Prostate gland (tissue), 2 donors: ENCODE results near the gene DDIT3. TPM values are rescaled to one million over a fixed set of nuclear protein-coding genes. Genes with fewer than 3 reads are reported as not detected.

Experiments
- DNase-seq: peaks from one replicate; pipeline ENCODE4 v3.0.0-alpha.2; 2019; ENCODE audit warnings: low spot score
- H3K27ac ChIP-seq, 2 donors: fragments of 200-600 bp; sonication (generic); 2 replicates each; pipeline ENCODE4 v1.5.1; 2017 to 2019
- H3K27me3 ChIP-seq: fragments of 200-600 bp; sonication (generic); replicated peaks from 2 replicates; pipeline ENCODE4 v1.5.1; 2019; ENCODE audit not compliant: insufficient read depth
- H3K36me3 ChIP-seq, 2 donors: fragments of 200-600 bp; sonication (generic); 1 replicate in 1 of 2; 2 replicates in 1 of 2; pipeline versions ENCODE4 v1.5.1 to v1.8.1; 2017 to 2019
- H3K4me1 ChIP-seq: fragments of 200-600 bp; sonication (generic); replicated peaks from 2 replicates; pipeline ENCODE4 v1.5.1; 2019
- H3K4me3 ChIP-seq, 2 donors: fragments of 200-600 bp; sonication (generic); 2 replicates each; pipeline ENCODE4 v1.5.1; 2017 to 2019
- H3K9me3 ChIP-seq: fragments of 200-600 bp; sonication (generic); 2 replicates; pipeline ENCODE4 v1.5.1; 2017
- POLR2A ChIP-seq: fragments of 450-650 bp; IDR thresholded peaks from one replicate; pipeline ENCODE4 v1.6.1; 2016; ENCODE audit warnings: antibody characterized with exemption, mild to moderate bottlenecking
- POLR2AphosphoS5 ChIP-seq: sonication (generic); formaldehyde crosslinking; IDR thresholded peaks from one replicate; pipeline ENCODE4 v1.6.1; 2017; ENCODE audit warnings: antibody characterized with exemption
- WGBS: methylation state at CpG from one replicate; pipeline ENCODE4 v1.1.5; 2018; 5-methylcytosine and 5-hydroxymethylcytosine counted together
- intact Hi-C: fragments of 100-400 bp; cut with DNase I; formaldehyde crosslinking; loops from one replicate; pipeline ENCODE4 v1.14.2; 2022
- total RNA-seq, 2 donors: library from RNA; depleted of rRNA; stranded (reverse); fragments of >200 nt; gene quantifications; one replicate each; pipeline ENCODE4 v1.1.0, GENCODE V29; 2016
- TF ChIP-seq, protein P1 (sequence below), 4 experiments: fragments of 200-600 bp in 2 of 4; fragments of 450-650 bp in 2 of 4; sonication (generic) in 2 of 4; IDR thresholded peaks; 1 replicate in 3 of 4; 2 replicates in 1 of 4; pipeline ENCODE4 v1.5.1; 2016 to 2019; ENCODE audit warnings: antibody characterized with exemption in 4 of 4, mild to moderate bottlenecking in 2 of 4, moderate library complexity in 2 of 4

The DDIT3 gene
- total RNA-seq, 2 donors from 2014 or later: 39.0 to 51.8 TPM

DNA sequence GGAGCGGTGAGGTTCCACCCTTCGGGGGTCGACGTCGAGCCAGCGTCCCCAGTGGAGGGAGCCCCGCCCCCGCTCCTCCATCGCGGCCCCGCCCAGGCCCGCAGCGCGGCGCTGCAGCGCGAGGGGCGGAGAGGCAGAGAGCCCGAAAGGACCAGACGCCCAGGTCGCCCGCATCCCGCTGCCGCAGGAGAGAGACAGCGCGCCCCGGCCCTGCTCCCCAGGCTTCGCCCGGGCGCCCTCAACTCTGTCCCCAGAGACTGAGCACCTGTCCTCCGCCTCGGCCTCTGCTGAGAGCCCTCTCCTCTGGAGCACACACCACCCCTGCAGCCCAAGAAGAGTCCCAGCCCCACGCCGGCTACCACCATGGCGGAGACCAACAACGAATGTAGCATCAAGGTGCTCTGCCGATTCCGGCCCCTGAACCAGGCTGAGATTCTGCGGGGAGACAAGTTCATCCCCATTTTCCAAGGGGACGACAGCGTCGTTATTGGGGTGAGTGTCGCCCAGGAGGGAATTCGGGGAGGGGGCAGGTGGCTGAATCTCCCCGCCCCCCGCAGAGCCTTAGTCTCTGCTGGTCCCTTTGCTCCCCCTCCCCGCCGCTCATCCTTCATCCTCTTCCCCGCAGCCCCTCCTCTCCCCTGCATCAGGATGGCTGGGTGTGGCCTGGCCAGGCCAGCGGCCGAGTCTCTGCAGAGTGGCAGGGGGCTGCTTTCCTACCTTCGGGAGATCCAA is 29.8 kb upstream of the DDIT3 start, which contains the start of gene KIF5A:
Gene KIF5A, plus strand, starts transcription at position 136 of the 732 bp plus-strand sequence. Its CDS starts 228 bp downstream, at position 364.
- TF ChIP-seq POLR2A (no peak), POLR2AphosphoS5 (no peak)
- TF ChIP-seq, protein P1, sequence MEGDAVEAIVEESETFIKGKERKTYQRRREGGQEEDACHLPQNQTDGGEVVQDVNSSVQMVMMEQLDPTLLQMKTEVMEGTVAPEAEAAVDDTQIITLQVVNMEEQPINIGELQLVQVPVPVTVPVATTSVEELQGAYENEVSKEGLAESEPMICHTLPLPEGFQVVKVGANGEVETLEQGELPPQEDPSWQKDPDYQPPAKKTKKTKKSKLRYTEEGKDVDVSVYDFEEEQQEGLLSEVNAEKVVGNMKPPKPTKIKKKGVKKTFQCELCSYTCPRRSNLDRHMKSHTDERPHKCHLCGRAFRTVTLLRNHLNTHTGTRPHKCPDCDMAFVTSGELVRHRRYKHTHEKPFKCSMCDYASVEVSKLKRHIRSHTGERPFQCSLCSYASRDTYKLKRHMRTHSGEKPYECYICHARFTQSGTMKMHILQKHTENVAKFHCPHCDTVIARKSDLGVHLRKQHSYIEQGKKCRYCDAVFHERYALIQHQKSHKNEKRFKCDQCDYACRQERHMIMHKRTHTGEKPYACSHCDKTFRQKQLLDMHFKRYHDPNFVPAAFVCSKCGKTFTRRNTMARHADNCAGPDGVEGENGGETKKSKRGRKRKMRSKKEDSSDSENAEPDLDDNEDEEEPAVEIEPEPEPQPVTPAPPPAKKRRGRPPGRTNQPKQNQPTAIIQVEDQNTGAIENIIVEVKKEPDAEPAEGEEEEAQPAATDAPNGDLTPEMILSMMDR (IDR thresholded peaks at IDR 0.05): no peak
- Histone ChIP-seq H3K36me3 (no peaks in the 10 kb centered on the region), H3K4me1 (peaks cover 7% of the 10 kb centered on the region), H3K27ac (no peak within 1 kb of the TSS), H3K27me3 (peaks cover 13% of the 10 kb centered on the region), H3K4me3 (peak within 1 kb of the TSS; percentile 15 to 27), H3K9me3 (no peaks in the 10 kb centered on the region)
- 4% methylated on average over 52 of the region's 52 CpGs for WGBS
- intact Hi-C loops: no loop called here
- DNase-seq: no peak

DNA sequence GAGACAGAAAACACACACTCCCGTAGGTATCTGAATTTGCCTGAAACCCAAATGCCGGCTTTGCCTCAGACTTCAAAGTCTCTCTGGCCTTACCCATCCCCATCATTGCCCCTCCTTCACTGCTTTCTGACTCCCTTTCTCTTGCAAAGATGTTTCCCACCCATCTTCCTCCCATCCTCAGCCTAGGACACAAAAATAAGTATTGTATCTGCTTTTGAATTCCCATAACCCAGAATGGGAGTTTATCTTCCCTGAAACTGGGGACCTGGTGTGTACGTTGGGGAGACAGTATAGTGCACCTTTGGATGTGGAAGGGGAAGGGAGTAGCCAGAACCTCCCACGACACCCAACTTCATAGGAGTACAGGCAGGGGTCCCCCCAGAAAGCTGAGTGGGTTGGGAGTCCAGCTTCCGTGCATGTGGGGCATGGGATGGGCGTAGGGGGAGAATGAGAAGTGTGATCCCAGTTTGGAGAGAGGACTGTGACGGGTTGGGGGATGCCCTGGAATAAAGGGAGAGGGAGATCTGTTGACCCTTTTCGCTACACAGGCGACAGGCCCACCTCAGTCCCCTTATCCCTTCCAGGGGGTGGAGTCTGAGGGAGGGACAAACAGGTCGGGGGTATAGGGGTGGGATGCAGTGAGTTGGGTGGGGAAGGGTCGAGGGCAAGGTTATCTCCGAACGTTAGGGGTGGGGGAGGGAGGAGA is 29.0 kb upstream of the DDIT3 start:
- peak overlapping the region; percentile 15 to 27 for H3K4me3 ChIP-seq
- no peak for TF ChIP-seq POLR2AphosphoS5
- TF ChIP-seq POLR2A: no peak
- TF ChIP-seq, protein P1 (IDR thresholded peaks at IDR 0.05): no peak
- intact Hi-C loops: no loop called here
- 33% methylated on average over 13 of the region's 13 CpGs for WGBS
- peaks cover 7% of the 10 kb centered on the region for H3K4me1 ChIP-seq
- H3K36me3 ChIP-seq: no peaks in the 10 kb centered on the region
- H3K27ac ChIP-seq: no peak overlapping the region
- peaks cover 13% of the 10 kb centered on the region for H3K27me3 ChIP-seq
- H3K9me3 ChIP-seq: no peaks in the 10 kb centered on the region
- DNase-seq: no peak

DNA sequence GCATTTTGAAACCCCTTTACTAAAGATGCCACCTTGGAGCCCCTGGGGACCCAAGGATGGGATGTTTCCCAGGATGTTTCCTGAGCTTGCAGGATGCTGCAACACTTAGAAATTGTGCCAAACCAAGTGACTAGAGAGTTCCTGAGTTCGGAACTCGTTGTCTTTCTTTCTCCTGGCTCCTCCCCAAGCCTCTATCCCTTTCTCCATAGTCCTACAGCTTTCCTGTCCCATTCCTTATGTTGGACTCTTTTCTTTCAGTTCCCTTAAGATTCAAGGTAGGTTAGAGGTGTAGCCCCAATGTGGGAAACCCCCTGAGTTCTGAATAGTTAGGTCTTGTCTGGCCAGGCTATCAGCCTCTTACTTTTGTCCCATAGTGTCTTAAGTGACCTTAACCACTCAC is 28.2 kb upstream of the DDIT3 start:
- Histone ChIP-seq H3K4me3 (no peak overlapping the region), H3K27me3 (peaks cover 13% of the 10 kb centered on the region), H3K27ac (no peak overlapping the region), H3K36me3 (no peaks in the 10 kb centered on the region), H3K4me1 (peaks cover 7% of the 10 kb centered on the region), H3K9me3 (no peaks in the 10 kb centered on the region)
- 27% methylated on average over 2 of the region's 2 CpGs for WGBS
- intact Hi-C loops: no loop called here
- DNase-seq: no peak
- TF ChIP-seq POLR2A: no peak
- TF ChIP-seq, protein P1 (IDR thresholded peaks at IDR 0.05): no peak
- no peak for TF ChIP-seq POLR2AphosphoS5

DNA sequence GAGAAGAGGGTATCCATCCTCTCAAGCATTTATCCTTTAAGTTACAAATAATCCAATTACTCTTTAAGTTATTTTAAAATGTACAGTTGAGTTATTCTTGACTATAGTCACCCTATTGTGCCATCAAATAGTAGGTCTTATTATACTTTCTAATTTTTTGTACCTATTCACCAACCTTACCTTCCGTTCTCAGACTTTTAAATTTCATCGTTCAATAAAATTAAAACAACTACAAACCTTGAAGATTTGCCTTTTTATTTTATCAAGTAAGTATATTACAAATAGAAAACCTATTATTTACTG is 27.6 kb upstream of the DDIT3 start:
- H3K27ac ChIP-seq: no peak overlapping the region

More for the DNA sequence above, 27.6 kb upstream of the DDIT3 start:
- 86% methylated on average over 2 of the region's 2 CpGs for WGBS
- H3K4me1 ChIP-seq: peaks cover 7% of the 10 kb centered on the region
- intact Hi-C loops: no loop called here
- H3K9me3 ChIP-seq: no peaks in the 10 kb centered on the region
- TF ChIP-seq, protein P1 (IDR thresholded peaks at IDR 0.05): no peak
- no peak for TF ChIP-seq POLR2AphosphoS5
- no peak for TF ChIP-seq POLR2A
- H3K36me3 ChIP-seq: no peaks in the 10 kb centered on the region
- H3K27me3 ChIP-seq: peaks cover 13% of the 10 kb centered on the region
- no peak for DNase-seq
- H3K4me3 ChIP-seq: no peak overlapping the region
